ENCODE results near the gene CCDC92B. TPM values are rescaled to one million over a fixed set of nuclear protein-coding genes. Genes with fewer than 3 reads are reported as not detected.

Gene CCDC92B
- total RNA-seq, 6 experiments from 2014 or later, result not detected

GRCh38 chr17:2796164-2797125, 47.0 kb upstream of the CCDC92B start, which contains the start of gene RAP1GAP2:
RAP1GAP2 (plus strand) TSS chr17:2796438; CDS start chr17:2796528, 90 bp downstream.
- H3K4me3 Mint-ChIP-seq, result no peak within 1 kb of the TSS
- no peak for TF ChIP-seq CTCF (IDR thresholded peaks at IDR 0.05)
- H3K27ac Mint-ChIP-seq, result no peak within 1 kb of the TSS
- no peaks in the 10 kb centered on the region for H3K4me1 Mint-ChIP-seq (ENCODE audit: low read depth)
- H3K9me3 Mint-ChIP-seq, result no peaks in the 10 kb centered on the region
- H3K27me3 Mint-ChIP-seq (ENCODE audit: insufficient read depth), result peaks cover 52% of the 10 kb centered on the region
- DNase-seq, result no peak
- H3K36me3 Mint-ChIP-seq (ENCODE audit: low read depth), result no peaks in the 10 kb centered on the region

DNA sequence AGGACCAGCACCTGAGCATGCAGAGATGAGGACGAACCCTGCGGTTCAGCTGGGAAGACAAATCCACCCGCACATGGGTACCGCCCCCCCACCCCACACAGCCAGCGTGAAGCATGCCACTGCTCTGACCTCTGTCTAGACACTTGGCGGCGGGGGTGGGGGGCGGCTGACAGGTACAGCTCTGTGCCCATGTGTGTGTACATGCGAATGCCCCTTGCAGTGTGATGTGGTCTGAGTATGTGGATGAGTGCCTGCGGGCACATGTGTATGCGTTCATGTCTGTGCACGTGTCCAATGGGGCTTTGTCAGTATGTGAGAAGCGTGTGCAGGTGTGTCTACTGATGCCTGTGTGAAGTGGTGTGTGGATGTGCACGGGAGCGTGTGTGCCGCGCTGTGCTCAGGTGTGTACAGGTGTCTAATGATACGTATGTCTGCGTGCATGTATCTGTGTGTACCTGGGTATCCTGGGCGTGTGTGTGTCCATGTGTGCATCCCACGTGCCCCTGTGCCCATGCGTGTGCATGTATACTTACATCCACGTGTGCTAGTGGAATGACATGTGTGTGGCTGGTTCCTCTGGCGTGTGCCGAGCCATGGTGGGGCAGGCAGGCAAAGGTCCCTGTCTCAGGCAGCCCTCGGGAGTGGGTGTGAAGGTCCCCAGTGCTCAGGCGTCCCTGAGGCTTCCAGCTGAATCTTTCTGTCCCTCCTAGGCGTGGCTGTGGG, 46.1 kb upstream of the CCDC92B start:
- no peak for DNase-seq
- no peaks in the 10 kb centered on the region for H3K36me3 Mint-ChIP-seq (ENCODE audit: low read depth)
- TF ChIP-seq CTCF (IDR thresholded peaks at IDR 0.05), result no peak
- no peak overlapping the region for H3K4me3 Mint-ChIP-seq
- H3K9me3 Mint-ChIP-seq, result no peaks in the 10 kb centered on the region
- H3K27ac Mint-ChIP-seq, result no peak overlapping the region
- H3K4me1 Mint-ChIP-seq (ENCODE audit: low read depth), result no peaks in the 10 kb centered on the region
- H3K27me3 Mint-ChIP-seq (ENCODE audit: insufficient read depth), result peaks cover 56% of the 10 kb centered on the region

DNA sequence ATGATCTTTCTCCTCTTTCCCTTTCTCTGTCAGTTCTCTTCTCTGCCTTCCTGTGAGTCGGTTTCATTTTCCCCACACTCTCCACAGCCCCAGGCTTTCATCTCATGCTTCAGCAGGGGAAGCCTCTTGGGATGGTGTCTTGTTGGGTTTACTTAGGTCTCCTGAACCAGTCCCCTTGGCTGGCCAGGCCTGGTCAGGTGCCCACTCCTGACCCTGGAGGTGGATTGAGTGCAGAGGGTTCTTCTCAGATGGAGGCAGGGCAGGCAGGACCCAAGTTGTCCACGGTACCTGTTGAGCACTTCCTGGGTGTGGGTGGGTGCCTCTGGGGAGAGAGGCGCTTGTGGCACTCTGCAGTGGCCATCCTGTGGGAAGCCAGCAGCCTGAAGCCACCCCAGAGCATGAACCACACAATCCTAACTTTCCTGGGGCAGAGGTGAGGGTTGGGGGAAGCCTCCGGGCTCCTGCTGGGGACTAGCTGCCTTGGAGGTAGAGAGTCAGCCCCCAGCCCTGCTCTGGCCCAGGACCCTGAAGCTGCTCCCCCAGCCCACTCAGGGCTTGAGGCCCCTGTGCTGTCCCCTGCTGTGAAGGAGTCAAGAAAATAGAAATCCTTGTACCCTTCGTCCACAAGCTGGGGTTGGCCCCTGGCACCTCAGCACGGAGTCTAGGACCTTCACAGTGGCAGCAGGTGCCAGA, 44.8 kb upstream of the CCDC92B start:
- TF ChIP-seq CTCF (IDR thresholded peaks at IDR 0.05), result no peak
- no peaks in the 10 kb centered on the region for H3K36me3 Mint-ChIP-seq (ENCODE audit: low read depth)
- H3K4me3 Mint-ChIP-seq, result no peak overlapping the region
- no peaks in the 10 kb centered on the region for H3K9me3 Mint-ChIP-seq
- no peaks in the 10 kb centered on the region for H3K4me1 Mint-ChIP-seq (ENCODE audit: low read depth)
- DNase-seq, result no peak
- H3K27me3 Mint-ChIP-seq (ENCODE audit: insufficient read depth), result peaks cover 56% of the 10 kb centered on the region
- no peak overlapping the region for H3K27ac Mint-ChIP-seq

GRCh38 chr17:2792366-2793169, 43.1 kb upstream of the CCDC92B start:
- H3K4me3 Mint-ChIP-seq, result no peak overlapping the region
- H3K4me1 Mint-ChIP-seq (ENCODE audit: low read depth), result no peaks in the 10 kb centered on the region
- TF ChIP-seq CTCF (IDR thresholded peaks at IDR 0.05), result no peak
- peaks cover 43% of the 10 kb centered on the region for H3K27me3 Mint-ChIP-seq (ENCODE audit: insufficient read depth)
- H3K27ac Mint-ChIP-seq, result no peak overlapping the region
- no peaks in the 10 kb centered on the region for H3K9me3 Mint-ChIP-seq
- H3K36me3 Mint-ChIP-seq (ENCODE audit: low read depth), result no peaks in the 10 kb centered on the region
- DNase-seq, result no peak

- no peak for TF ChIP-seq CTCF (IDR thresholded peaks at IDR 0.05)
- H3K27me3 Mint-ChIP-seq (ENCODE audit: insufficient read depth), result peaks cover 34% of the 10 kb centered on the region
- no peak for DNase-seq
- H3K36me3 Mint-ChIP-seq (ENCODE audit: low read depth), result no peaks in the 10 kb centered on the region
- H3K27ac Mint-ChIP-seq, result no peak overlapping the region
- no peaks in the 10 kb centered on the region for H3K9me3 Mint-ChIP-seq
- H3K4me1 Mint-ChIP-seq (ENCODE audit: low read depth), result no peaks in the 10 kb centered on the region
- H3K4me3 Mint-ChIP-seq, result no peak overlapping the region
These were observed 40.2 kb upstream of the CCDC92B start for GRCh38 chr17:2789700-2790099.

Data from HFFc6 (cell line).